ENCODE results near the gene CUL4A.
"Not testable (repeated sequence)": the region's sequence is repeated elsewhere in the genome, so short reads cannot be mapped to it uniquely, and the experiment has no call there.

The CUL4A gene

DNA sequence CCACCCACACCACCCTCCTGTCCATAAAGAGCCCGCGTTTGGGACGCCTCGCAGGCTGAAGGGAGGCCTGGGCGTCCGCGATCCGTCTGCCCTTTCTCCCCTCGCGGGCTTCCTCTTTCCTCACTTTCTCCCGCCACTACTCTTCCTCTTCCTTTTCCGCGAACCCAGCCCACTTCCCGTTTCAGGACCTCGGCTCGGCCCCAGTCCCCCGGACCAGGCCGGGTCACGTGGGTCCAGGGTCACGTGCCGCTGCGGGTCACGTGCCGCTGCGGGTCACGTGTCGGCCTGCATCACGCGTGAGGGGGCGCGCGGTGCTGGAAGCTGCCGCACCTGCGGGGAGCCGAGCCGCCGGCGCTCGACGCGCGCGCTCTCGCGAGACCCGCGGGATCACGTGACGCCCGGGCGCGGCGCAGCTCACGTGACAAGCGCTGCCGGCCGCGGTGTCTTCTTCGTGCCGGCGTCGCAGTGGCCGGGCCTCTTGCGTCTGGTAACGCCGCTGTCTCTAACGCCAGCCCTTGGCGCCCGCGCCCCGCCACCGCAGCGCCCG lies 87.5 kb downstream of the CUL4A start, which contains the start of gene LAMP1:
TSS of gene LAMP1 (plus strand) at position 417 of the 547 bp plus-strand sequence. CDS start 196 bp downstream, outside the sequence.
- peak; percentile 98 for DNase-seq

DNA sequence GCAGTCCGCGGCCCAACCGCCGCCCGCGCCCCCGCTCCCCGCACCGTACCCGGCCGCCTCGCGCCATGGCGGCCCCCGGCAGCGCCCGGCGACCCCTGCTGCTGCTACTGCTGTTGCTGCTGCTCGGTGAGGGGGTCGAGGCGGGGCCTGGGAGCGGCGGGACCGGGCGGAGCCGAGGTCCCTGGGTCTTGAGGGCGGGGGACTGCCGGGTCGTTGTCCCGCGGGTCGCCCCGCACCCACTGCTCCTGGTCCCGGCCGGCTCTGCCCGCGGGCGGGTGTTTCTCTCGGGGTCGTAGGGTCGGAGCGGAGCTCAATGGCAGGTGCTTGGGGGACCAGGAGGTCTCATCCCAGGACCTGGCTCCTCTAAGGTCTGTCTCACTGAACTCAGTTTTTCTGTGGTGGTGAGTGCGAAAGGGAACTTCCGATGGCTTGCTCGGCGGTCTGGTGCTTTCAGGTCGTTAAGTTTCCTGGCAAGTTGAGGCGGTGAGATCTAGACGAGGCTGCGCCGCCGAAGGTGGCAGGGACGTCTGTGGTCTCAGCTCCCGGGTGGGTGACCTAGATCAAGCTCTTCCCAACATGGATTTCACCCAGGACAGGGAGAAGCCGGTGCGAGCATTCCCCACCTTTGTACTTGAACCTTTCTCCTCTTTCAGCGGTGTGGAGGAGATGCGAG lies 88.1 kb downstream of the CUL4A start:
- DNase-seq = peak; percentile 63

DNA sequence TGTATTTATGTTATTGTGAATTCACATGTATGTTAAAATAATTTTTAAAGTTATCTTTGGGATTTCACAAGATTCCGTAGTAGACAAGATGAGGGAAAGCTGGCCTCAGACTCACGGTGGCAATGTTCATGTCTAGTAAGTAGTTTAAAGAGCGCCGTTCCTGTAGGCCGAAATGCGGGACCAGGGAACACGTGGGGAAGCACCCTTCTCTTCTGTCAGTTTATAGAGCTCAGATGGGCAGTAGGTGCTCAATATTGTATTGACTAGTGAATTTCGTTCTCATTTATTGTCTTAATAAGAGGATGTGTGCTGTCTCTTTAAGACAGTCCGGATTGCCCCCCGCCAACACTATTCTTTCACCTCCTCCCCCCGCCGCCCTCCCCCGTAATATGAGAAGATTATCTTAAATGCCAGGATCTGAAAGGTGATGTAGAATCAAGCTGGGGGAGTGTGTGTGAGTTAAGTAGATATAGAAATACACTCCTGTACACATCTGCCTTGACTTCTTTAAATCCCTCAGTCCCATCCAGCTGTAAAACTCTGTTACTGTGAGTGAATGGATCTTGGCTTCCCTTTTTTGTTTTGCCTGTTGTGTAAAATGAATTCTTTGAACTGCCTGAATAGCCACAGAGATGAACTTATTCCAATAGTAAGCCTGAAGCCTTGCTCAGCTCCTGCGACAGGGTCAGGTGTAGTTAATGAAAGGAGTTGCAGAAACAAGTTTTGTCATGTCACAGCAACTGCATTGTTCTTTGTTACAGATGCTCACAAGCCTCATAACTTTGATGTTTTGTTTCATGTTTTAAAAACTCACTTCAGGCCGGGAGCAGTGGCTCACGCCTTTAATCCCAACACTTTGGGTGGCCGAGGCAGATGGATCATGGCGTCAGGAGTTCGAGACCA lies 88.9 kb downstream of the CUL4A start:
- DNase-seq = peak; percentile 49

DNA sequence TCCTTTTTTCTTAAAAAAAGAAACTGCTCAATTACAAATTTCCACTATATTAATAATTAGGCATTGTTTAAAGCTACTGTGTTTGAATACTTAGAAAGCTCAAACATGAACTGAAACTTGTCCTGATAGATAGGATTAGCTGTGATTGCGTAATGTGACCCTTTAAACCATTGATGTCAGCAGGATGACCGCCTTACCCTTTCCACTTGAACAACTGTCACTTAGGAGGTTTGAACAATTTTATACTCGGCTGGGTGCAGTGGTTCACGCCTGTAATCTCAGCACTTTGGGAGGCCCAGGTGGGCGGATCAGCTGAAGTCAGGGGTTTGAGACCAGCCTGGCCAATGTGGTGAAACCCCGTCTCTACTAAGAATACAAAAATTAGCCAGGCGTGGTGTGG lies 90.5 kb downstream of the CUL4A start:
- DNase-seq = peak; percentile 38

DNA sequence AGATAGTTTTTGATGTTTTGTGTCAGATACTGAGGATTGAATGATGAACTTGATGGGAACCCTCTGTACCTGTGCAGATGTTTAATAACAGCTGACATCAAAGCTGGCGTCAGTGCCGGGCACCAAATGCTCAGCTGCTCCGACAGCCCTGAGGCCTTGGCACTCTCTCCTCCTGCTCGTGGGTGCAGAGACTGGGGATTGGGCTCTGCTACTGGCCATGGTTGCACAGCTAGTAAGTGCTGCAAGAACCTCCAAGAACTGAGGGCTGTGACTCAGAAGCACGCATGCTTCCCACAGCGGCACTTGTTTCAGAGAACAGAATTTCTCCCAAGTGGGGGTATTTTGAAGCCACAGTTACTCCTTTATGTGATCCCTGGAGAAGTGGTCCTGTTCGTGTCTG lies 93.6 kb downstream of the CUL4A start:
- DNase-seq = no peak

DNA sequence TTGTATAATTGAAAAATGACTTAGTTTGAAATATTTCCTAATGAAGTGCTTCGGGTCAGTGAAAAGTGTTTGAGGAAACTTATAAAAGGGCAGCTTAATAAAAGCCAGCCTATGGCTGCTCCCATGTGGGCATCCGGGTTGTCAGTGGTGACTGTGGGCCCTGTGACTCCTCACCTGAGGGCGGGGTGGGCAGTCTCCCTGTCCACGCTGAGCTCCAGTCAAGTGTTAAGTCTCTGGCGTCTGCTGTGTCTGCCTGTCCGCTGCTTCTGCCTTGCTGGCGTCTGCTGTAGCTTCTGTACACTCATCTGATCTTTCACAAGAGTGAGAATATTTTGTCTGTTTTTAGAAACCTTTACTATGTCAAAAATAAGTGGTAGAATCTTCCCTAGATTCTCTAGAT lies 94.7 kb downstream of the CUL4A start:
- DNase-seq = no peak

DNA sequence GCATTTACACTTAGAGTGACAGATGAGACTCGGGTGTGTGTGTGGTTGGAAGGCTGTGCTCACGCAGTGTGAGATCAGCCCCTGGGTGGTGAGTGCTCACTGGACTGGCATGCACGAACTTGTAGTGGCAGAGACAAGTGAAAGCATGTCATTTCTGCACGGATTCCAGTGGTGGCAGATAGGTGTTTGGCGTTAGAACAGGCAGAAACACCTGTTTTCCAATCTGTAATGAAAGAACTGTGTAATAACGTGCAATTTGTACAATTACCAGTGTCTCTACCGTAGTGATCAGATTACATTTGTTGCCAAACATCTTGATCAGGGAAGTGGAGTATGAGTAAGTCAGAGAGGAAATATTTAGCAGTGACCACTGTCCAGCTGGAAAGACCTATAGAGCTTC lies 95.8 kb downstream of the CUL4A start:
- DNase-seq = no peak

DNA sequence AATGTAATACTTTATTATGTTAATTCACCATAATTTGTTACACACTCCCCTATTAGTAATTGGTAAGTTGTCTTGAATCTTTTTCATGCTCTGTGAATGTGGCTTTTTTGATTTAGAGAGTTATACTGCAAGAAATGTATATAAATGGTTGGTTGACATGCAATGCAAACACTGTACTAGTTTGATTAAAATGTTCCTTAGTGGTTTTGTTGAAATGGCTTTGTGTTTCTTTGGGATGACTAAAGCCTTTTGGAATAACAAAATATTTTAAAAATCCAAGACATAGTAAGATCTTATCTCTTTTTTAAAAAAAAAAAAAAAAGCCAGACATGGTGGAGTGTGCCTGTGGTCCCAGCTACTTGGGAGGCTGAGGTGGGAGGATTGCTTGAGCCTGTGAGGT lies 98.1 kb downstream of the CUL4A start:
- no peak for DNase-seq

DNA sequence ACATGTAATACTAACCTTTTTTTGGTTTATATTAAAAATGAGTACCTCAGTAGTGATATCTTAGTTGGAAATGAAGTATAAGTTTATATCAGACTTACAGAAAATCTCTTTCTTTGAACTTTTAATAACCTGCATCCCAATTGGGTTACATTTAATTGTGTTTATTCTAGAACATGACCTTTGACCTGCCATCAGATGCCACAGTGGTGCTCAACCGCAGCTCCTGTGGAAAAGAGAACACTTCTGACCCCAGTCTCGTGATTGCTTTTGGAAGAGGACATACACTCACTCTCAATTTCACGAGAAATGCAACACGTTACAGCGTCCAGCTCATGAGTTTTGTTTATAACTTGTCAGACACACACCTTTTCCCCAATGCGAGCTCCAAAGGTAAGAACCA lies 100.1 kb downstream of the CUL4A start:
- no peak for DNase-seq

DNA sequence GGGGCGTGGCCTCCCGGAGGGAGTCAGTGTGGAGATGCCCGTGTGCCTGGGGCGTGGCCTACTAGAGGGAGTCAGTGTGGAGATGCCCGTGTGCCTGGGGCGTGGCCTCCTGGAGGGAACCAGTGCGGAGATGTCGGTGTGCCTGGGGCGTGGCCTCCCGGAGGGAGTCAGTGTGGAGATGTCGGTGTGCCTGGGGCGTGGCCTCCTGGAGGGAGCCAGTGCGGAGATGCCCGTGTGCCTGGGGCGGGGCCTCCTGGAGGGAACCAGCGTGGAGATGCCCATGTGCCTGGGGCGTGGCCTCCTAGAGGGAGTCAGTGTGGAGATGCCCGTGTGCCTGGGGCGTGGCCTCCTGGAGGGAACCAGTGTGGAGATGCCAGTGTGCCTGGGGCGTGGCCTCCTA lies 104.7 kb downstream of the CUL4A start:
- not testable (repeated sequence) for DNase-seq

DNA sequence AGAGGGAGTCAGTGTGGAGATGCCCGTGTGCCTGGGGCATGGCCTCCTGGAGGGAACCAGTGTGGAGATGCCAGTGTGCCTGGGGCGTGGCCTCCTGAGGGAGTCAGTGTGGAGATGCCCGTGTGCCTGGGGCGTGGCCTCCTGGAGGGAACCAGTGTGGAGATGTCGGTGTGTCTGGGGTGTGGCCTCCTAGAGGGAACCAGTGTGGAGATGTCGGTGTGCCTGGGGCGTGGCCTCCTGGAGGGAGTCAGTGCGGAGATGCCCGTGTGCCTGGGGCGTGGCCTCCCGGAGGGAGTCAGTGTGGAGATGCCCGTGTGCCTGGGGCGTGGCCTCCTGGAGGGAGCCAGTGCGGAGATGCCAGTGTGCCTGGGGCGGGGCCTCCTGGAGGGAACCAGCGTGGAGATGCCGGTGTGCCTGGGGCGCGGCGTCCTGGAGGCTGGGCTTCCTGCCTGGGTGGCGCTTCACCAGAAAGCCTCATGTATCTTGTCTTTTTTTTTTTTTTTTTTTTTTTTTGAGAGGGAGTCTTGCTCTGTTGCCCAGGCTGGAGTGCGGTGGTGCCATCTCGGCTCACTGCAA lies 105.6 kb downstream of the CUL4A start:
- DNase-seq = not testable (repeated sequence)

DNA sequence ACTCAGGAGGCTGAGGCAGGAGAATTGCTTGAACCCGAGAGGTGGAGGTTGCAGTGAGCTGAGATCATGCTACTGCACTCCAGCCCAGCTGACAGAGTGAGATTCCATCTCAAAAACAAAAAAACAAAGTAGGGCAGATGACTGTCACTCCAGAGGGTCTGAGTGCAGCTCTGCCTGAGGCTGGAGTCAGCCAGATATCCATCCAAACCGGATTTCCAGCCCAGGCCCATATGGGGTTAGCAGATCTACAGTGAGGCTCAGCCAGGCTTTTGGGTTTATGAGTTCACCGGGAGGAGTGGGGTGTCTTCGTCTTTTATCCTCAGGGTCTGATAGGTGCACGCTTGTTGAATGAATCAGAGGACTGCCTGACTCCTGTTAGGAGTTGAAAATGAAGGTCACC lies 106.6 kb downstream of the CUL4A start:
- DNase-seq = no peak
